ENCODE data around the gene PSENEN. TPM values are rescaled to one million over a fixed set of nuclear protein-coding genes. Genes with fewer than 3 reads are reported as not detected.
A peak's percentile ranks its signal among the peaks of the same experiment; 100 is the strongest.

The PSENEN gene
- polyA plus RNA-seq, 12 donors = 30.3 to 54.5 (median 37.3) TPM; not detected in 1

DNA sequence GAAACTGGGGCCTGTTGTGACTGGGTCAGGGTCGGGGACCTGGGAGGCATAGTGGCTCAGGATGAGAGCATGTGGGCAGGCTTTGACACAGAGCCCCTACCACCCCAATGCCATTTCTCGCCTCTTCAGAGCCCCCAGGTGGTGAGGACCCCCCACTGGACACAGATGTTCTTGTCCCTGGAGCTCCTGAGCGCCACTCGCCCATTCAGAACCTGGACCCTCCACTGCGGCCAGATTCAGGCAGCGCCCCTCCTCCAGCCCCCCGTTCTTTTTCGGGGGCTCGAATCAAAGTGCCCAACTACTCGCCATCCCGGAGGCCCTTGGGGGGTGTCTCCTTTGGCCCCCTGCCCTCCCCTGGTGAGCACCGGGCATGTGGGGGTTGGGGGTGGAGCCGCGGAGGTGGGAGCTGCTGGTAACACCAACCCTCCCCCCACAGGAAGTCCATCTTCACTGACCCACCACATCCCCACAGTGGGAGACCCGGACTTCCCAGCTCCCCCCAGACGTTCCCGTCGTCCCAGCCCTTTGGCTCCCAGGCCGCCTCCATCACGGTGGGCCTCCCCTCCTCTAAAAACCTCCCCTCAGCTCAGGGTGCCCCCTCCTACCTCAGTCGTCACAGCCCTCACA is 13.6 kb upstream of the PSENEN start:
- DNase-seq = no peak

DNA sequence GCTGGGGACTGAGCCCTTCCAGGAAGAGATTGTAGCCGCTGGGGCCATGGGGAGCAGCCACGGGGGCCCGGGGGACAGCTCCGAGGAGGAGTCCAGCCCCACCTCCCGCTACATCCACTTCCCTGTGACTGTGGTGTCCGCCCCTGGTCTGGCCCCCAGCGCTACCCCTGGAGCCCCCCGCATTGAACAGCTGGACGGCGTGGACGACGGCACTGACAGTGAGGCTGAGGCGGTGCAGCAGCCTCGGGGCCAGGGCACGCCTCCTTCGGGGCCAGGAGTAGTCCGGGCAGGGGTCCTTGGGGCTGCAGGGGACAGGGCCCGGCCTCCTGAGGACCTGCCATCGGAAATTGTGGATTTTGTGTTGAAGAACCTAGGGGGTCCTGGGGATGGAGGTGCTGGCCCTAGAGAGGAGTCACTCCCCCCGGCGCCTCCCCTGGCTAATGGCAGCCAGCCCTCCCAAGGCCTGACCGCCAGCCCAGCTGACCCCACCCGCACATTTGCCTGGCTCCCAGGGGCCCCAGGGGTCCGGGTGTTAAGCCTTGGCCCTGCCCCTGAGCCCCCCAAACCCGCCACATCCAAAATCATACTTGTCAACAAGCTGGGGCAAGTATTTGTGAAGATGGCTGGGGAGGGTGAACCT is 12.8 kb upstream of the PSENEN start:
- no peak for DNase-seq

DNA sequence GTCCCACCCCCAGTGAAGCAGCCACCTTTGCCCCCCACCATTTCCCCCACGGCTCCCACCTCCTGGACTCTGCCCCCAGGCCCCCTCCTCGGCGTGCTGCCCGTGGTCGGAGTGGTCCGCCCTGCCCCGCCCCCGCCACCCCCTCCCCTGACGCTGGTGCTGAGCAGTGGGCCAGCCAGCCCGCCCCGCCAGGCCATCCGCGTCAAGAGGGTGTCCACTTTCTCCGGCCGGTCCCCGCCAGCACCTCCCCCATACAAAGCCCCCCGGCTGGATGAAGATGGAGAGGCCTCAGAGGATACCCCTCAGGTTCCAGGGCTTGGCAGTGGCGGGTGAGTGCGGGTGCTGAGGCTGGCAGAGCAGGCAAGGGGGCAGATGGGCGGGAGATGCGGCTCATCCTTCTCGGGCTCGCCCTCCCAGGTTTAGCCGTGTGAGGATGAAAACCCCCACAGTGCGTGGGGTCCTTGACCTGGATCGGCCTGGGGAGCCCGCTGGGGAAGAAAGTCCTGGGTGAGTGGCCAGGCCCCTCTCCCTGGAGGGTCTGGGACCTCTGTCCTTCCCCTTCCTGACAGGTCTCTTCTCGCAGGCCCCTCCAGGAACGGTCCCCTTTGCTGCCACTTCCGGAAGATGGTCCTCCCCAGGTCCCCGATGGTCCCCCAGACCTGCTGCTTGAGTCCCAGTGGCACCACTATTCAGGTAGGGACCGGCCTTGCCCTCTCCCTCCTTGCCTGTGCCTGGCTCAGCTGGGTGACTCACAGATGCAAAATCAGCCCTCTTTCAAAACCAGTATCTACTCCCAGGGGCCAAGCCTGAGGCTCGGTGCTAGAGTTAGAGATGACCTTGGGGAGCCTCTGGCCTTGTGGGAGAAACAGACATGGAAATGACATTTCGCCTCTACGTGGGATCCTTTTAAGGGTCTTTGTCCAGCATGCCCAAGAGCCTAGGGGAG is 12.0 kb upstream of the PSENEN start:
- no peak for DNase-seq

DNA sequence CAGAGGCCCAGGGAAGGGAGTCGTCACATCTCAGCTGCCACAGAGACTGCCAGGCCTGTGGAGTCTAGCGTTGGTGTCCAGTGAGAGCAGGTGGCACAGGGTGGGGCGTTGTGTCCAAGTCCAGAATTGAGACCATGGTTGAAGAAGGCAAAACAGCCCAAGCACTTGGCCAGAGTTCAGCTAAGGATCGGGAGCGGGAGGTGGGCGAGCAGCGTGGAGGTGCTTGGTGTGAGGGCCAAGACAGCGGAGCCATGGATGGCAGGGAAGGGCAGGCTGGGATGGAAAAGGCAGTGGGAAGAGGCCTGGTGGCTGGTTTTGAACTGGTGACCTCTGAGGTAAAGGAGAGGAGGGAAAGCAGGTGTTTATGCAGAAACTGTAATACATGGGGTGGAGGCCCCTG is 11.2 kb upstream of the PSENEN start:
- DNase-seq = no peak

DNA sequence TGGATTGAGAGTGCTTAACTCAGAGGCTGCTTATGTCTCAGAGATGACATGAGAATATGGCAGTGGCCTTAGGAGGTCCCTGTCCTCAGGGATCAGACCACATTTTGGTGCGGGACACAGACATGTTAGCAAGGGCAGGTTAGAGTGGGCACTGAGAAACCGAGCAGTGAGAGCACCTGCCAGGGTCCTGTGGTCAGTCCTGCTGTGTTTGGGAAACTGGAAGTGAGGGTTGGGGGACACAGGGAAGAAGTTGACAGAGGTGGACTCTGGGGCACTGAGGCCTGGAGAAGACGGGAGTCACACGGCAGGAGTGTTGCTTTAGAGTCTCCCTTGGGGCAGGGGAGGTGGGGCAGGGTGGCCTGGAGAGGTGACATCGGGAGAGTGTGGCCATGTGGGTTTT is 10.6 kb upstream of the PSENEN start:
- DNase-seq = no peak

DNA sequence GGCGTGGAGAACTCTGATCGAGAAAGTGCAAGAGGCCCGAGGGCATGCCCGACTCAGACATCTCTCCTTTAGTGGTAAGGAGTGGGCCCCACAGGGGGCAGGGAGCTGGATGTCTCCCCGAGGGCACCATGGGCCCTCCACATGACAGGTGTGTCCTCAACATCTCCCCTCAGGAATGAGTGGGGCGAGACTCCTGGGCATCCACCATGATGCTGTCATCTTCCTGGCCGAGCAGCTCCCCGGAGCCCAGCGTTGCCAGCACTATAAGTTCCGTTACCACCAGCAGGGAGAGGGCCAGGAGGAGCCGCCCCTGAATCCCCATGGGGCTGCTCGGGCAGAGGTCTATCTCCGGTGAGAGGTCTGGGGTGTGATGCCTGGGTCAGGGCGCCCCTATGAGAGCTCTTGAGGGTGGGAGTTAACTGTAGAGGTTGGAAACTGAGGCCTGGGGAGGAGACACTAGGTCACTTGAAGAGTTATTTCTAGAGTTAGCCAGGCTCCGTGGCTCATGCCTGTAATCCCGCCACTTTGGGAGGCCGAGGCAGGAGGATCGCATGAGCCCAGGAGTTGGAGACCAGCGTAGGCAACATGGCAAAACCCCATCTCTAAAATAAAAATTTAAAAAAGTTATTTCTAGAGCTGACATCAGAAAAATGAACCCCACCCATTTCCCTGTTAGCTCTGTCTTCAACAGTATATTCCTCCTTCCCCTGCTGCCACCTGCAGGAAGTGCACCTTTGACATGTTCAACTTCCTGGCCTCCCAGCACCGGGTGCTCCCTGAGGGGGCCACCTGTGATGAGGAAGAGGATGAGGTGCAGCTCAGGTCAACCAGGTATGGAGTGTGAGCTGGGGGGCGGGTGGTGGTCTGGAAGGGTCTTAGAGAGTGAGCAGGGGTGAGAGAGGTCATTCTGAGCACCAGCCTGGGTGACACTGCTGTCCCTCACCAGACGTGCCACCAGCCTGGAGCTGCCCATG is 8.3 kb upstream of the PSENEN start:
- no peak for DNase-seq

DNA sequence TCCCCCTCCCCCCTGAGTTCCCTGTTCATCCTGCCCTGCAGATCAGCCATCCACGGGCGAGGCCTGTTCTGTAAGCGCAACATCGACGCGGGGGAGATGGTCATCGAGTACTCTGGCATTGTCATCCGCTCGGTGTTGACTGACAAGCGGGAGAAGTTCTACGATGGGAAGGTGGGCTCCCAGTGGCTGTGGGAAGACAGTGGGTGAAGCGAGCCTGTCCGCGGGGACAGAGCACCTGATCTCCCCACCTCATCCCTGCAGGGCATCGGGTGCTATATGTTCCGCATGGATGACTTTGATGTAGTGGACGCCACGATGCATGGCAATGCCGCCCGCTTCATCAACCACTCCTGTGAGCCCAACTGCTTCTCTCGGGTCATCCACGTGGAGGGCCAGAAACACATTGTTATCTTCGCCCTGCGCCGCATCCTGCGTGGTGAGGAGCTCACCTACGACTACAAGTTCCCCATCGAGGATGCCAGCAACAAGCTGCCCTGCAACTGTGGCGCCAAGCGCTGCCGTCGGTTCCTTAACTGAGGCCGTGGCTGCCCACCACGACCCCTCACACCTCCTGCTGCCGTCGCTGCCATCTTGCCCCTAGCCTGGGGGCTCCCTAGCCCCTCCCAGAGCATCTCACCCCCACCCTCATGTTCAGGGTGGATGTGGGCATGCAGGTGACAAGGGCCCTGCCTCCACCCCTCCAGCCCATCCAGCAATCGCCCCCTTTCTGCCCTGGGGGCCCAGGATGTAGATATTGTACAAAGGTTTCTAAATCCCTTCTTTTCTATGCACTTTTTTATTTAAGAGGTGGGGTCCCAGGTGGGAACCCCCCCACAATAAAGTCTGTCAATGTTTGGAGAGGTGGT is 7.2 kb upstream of the PSENEN start:
- DNase-seq = no peak

DNA sequence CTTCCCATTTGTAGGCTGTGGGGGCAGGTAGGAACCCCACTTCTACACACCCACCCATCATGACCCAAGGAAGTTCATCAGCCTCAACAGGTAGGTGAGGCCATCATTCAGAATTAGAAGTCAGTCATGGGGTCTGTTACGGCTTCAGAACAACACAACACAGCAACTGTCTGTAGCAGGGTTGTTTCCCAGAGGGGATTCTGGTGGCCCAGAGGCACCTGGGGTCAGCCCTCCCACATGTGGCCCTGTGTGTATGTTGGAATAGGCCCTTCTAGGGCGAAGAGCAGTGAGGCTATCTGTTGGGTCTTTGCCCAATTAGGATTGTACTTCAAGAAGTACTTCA is 6.6 kb upstream of the PSENEN start:
- DNase-seq = no peak

DNA sequence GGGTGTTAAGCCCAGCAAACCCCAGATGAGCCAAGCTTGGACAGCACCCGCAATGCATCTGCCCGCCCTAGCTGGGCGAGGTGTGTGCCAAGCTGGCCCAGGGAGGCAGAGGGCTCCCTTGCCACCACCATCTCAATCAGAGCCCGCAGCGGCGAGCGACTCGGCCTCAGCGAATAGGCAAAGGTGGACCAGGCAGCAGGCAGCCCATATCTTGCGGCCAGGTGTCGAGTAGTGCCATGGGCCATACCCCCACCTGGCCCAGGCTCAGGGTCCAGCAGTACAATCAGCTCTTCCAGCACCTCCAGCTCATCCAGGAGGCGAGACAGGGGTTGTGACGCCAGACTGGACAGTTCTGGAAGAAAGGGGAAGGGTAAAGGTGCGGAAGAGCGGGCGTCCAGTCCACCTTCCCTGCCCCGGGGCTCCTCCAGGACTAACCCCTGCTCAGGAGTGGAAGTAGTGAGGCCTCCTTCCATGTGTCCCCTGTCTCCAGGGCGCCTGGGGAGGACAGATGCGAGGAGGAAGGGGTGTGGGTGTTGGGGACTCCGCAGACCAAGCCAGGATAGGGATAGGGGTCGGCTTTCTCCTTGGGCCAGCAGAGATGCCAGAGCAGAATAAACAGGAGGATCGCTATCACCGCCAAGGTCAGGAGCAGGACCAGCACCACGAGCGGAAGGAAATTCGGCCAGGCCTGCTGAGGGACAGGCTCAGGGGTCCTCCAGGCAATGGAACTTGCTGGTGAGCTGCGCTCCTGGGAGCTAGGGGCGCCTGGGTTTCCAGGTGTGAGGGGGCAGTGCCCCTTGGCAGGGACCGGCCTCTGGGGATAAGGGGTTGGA is 6.0 kb upstream of the PSENEN start:
- no peak for DNase-seq

DNA sequence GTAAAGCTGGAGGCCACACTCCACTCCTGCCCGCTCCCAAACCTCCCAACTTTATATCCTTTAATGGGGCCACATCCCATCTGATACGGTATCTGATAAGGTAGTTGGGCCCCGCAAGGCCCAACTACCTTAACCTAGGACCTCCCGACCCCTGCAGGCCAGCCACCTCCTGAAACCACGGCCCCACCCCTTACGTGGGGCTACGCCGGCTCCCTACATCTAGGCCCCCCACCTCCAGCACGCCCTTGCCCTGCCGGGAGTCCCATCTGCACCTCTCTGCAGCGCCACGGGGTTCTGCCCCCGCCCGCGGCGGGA is 5.4 kb upstream of the PSENEN start:
- DNase-seq = no peak

DNA sequence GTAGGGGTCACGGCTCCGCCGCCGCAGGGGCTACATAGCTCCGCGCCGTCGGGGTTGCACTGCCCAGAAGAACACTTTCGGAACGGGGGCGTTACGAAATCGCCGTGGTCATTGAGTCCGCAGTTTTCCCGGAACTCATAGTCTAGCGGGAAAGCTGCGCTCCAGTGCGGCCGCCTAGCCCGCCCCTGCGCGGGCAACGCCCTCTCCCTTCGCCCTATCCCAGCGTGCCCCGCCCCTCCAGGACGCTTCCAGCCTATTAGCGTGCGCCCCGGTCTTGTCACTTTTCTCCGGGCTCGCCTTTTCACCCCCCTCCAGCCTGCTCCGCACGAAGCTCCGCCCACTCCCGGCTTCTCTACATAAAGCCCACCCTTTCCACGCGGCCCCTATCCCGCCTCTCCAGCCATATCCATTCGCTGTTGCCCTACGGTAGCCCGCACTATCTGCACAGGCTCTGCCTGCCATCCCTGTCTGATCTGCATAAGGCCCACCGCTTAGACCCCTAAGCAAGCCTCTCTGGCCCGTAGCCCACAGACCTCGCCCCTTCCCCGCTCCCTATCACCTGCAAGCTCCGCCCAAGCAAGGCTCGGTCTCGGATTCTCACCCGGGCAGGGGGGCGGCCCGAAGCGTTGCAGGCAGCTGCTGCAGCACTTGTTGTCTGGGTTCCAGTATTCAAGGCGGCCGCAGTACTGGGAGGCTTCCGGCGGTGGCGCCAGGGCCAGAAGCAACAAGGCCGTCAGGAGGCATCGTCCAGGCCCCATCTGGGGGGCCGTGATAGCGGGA is 4.8 kb upstream of the PSENEN start:
- peak; percentile 97 for DNase-seq

DNA sequence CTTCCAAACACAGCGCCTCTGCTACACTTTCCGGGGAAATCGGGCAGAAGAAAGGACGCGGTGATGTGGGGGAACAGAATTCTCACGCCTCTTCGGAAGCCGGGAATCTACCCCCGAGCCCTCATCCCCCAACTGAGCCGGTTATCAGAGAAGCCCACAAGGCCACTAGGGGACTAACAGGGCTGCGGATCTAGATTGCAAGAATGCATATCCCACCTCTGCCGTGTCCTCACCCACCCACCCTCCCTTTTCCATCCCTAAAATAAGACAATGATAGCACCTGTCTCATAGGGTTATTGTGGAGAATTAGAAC is 4.3 kb upstream of the PSENEN start:
- DNase-seq = no peak

DNA sequence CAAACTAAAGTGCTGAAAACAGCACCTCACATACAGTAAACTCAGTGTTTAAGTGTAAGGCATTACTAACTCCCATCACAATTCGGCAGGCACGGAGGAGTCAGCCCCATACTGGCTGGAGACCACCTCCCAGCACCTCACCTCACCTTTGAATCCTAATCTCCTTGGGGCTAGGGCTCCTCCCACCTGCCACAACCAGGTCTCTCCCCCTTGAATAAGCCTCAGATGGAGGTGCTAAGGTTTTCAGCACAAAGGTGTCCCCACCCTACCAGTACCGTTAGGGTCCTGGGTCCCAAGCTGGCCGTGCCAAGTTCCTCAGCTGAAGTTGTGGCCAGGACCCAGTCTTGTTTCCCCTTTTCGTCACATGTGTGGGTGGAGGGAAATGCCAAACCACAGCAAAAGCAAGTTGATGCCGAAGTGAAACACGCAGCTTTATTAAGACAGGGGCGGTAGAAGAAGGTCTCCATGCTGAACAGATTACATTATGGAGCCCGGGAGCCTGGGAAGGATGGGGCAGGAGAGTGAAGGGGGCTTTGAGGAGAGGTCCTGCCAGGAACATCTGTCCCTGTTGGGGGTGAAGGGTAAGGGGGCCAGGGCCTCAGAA is 3.2 kb upstream of the PSENEN start, which contains the start of gene IGFLR1:
Gene IGFLR1 (minus strand): TSS at position 332 of the 604 bp plus-strand sequence. CDS start 1,272 bp downstream, outside the sequence.
- DNase-seq = no peak

DNA sequence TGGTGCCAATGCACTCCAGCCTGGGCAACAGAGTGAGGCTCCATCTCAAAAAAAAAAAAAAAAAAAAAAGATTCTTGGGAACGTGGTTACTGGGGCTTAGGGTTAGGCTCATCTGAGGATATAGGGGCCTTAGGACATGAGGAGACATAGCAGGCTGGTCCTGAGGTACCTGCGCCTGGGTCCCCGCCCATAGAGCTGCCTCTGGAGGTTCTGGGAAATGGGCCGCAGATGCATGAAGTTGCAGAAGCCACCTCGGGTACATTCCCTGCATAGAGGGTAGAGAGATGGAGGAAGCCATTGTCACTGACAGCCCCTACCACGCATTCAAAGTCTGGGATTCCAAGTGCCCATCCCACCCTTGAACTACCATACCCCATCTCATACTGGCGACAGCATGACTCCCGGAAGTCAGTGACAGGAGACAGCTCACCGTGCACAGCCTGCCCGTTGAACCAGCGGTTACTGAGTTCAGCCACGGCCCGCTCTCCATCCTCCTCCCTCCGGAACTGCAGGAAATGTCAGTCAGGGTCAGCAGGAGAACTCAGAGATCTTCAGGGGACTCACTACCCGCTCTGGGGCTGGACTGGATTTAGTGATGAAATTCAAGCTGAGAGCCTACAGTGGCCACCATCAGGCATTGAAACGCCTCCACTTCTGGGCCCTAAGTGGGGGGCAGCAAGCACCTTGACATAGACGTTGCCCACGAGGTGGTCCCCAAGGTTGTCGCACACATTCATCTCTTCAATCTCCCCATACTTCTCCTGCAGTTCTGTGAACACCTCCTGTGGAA is 1.6 kb upstream of the PSENEN start:
- no peak for DNase-seq

DNA sequence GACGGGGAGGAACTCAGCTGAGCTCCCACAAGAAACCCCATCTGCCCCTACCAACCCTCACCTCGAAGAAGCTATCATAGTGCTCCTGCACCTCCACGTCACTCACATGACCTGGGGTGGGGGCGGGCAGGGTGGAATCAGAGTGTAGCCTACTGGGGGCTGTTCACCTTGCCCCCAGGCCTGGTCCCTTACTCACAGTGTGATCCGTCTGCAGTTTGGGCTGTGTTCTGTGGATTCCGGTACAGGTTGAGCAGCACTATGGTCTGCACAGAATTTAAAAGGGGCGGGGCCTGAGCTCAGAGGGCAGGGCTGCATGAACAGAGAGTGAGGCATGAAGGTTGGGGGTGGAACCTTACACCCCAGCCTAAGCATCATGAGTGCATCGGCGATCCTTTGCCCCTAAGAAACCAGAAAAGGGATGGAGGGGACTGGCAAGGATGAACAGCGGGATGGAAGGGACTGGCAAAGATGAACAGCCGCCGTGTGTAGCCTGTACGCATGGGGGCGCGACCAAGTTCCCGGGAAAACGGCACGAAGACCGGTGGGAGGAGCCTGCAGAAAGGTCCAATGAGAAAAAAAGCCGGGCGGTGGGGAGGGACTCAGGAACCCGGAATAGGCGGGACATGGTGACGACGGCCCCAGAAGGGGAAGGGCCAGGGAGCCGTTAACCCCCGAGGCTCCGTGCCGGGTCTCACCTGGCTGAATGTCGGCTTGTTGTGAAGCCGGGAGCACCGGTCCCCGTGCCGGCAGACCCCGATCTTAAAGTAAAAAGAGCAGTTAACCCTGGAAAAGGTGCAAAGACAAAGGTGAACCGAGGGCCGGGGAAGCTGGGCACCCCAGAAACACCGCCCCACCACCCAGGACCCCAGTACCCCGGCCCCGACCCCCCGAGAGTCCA is 772 bp upstream of the PSENEN start:
- peak; percentile 95 for DNase-seq

DNA sequence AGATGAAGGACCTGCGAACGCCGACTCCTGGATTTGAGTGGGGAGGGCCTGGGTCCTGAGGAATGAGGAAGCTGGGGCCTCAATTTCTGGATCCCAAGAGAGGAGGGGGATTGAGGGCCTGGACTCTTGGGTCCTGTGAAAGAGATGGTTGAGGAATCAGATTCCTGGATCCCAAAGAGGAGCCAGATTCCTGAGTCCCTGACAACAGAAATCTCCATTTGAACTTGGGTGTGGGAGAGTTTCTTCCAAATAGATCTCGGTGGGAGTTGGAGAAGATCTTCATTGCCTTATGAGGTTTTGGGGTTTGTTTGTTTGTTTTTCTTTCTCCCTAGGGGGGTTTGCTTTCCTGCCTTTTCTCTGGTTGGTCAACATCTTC is 624 bp downstream of the PSENEN start:
- DNase-seq = no peak

DNA sequence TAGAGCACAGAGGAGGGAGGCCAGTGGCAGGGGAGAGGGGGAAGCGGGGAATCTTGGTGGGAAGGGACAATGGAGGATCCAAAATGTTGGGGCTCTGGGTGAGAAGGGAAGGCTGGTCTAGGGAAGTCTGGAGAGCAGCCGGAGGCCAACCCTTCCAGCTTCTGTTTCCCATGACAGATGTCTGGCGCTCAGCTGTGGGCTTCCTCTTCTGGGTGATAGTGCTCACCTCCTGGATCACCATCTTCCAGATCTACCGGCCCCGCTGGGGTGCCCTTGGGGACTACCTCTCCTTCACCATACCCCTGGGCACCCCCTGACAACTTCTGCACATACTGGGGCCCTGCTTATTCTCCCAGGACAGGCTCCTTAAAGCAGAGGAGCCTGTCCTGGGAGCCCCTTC is 1.1 kb downstream of the PSENEN start:
- DNase-seq = no peak
